Measurements from ENCODE around the gene TMEM9. TPM values are rescaled to one million over a fixed set of nuclear protein-coding genes. Genes with fewer than 3 reads are reported as not detected.

The TMEM9 gene
- total RNA-seq, 1 donor from 2014 or later, result 80.2 TPM

DNA sequence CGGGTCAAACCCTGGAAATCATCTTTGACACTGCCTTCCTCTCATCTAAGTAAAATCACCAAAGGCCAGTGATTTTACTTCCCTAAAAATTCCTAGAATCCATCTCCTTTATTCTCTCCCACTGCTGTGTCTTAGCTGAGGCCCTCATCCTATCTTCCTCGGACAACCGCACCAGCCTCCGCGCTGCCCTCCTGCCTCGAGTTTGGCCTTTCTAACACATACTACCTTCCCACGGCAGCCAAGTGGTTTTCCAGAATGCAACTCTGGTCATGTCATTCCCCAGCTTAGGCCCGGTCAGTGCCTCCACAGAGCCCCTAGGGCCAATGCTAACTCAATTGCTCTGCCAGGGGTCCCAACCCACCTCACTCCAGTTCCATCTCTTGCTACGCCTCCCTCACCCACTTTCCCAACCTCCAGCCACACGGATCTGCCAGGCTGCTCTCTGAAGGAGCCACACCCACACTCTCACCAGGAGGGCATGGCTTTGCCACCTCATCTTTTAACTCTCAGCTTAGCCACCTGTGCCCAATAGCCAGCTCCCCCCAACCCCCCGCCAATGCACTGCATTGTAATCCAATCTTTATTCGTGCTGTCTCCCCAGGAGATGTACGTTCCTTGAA, 6.8 kb downstream of the TMEM9 start:
- Mint-ChIP-seq H3K9me3 (ENCODE audit: unreplicated experiment) (peaks cover 3% of the 10 kb centered on the region), H3K4me3 (ENCODE audit: unreplicated experiment) (no peak overlapping the region), H3K27ac (ENCODE audit: unreplicated experiment) (no peak overlapping the region), H3K27me3 (ENCODE audit: unreplicated experiment) (peaks cover 4% of the 10 kb centered on the region), H3K4me1 (ENCODE audit: low read depth, unreplicated experiment) (peaks cover 14% of the 10 kb centered on the region), H3K36me3 (ENCODE audit: unreplicated experiment) (peaks cover 5% of the 10 kb centered on the region)
- DNase-seq, result no peak
- TF ChIP-seq, protein P1, sequence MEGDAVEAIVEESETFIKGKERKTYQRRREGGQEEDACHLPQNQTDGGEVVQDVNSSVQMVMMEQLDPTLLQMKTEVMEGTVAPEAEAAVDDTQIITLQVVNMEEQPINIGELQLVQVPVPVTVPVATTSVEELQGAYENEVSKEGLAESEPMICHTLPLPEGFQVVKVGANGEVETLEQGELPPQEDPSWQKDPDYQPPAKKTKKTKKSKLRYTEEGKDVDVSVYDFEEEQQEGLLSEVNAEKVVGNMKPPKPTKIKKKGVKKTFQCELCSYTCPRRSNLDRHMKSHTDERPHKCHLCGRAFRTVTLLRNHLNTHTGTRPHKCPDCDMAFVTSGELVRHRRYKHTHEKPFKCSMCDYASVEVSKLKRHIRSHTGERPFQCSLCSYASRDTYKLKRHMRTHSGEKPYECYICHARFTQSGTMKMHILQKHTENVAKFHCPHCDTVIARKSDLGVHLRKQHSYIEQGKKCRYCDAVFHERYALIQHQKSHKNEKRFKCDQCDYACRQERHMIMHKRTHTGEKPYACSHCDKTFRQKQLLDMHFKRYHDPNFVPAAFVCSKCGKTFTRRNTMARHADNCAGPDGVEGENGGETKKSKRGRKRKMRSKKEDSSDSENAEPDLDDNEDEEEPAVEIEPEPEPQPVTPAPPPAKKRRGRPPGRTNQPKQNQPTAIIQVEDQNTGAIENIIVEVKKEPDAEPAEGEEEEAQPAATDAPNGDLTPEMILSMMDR (IDR thresholded peaks at IDR 0.05; ENCODE audit: partially characterized antibody, unreplicated experiment), result no peak

DNA sequence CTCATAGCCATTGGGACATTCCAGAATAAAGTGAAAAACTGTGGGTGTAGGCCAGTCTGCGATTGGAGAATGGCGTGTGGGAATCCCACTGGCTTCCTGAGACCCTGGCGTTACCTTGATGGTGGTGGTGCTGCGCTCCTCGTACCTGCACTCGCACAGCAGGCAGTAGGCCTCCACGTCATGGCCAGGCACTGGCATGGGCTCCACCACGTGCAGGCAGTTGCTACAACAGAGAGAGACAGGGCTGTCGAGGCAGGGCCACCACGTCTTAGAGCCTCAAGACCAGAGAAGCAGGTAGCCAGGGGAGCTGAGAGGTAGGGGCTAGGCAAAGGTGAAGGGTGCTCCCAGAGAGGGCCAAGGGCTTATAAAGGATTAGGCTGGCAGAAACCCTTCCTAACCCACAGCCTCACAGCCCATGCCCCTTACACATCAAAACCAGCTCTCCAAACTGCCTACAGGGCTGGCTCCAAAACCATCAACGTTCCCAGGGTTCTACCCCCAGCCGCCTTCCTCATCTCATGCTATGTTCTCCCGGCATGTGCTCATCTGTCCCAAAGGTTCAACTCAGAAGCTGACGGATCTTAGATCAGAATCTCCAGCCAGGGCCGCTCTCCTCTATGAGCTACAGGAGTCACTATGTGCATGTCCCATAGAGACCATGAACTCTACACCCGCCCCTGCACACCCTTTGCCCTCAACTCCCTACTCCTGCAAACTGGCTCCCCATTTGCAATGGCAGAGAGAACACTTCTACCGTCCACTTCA, 7.5 kb downstream of the TMEM9 start:
- no peak overlapping the region for H3K4me3 Mint-ChIP-seq (ENCODE audit: unreplicated experiment)
- peaks cover 4% of the 10 kb centered on the region for H3K27me3 Mint-ChIP-seq (ENCODE audit: unreplicated experiment)
- H3K9me3 Mint-ChIP-seq (ENCODE audit: unreplicated experiment), result peaks cover 2% of the 10 kb centered on the region
- TF ChIP-seq, protein P1 (IDR thresholded peaks at IDR 0.05; ENCODE audit: partially characterized antibody, unreplicated experiment), result no peak
- H3K27ac Mint-ChIP-seq (ENCODE audit: unreplicated experiment), result no peak overlapping the region
- H3K36me3 Mint-ChIP-seq (ENCODE audit: unreplicated experiment), result peaks cover 5% of the 10 kb centered on the region
- H3K4me1 Mint-ChIP-seq (ENCODE audit: low read depth, unreplicated experiment), result peaks cover 14% of the 10 kb centered on the region
- no peak for DNase-seq

DNA sequence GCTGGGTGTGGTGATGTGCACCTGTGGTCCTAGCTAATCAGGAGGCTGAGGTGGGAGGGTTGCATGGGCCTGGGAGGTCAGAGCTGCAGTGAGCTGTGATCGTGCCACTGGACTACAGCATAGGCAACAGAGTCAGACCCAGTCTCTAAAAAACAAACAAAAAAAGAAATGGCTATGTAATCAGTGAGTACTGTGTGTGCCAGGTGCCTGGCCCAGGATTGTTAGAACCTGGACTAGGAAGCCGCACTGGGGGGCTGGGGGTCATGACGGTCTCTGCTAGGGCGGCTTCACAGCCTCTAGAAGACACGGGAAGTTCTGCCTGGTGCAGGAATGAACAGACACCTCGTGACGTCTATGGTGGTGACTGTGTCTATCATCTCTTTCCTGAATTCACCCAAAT, 8.5 kb downstream of the TMEM9 start:
- TF ChIP-seq, protein P1 (IDR thresholded peaks at IDR 0.05; ENCODE audit: partially characterized antibody, unreplicated experiment), result no peak
- H3K27ac Mint-ChIP-seq (ENCODE audit: unreplicated experiment), result no peak overlapping the region
- peaks cover 1% of the 10 kb centered on the region for H3K36me3 Mint-ChIP-seq (ENCODE audit: unreplicated experiment)
- H3K27me3 Mint-ChIP-seq (ENCODE audit: unreplicated experiment), result peaks cover 4% of the 10 kb centered on the region
- H3K4me3 Mint-ChIP-seq (ENCODE audit: unreplicated experiment), result no peak overlapping the region
- peaks cover 12% of the 10 kb centered on the region for H3K4me1 Mint-ChIP-seq (ENCODE audit: low read depth, unreplicated experiment)
- peaks cover 2% of the 10 kb centered on the region for H3K9me3 Mint-ChIP-seq (ENCODE audit: unreplicated experiment)
- DNase-seq, result no peak

DNA sequence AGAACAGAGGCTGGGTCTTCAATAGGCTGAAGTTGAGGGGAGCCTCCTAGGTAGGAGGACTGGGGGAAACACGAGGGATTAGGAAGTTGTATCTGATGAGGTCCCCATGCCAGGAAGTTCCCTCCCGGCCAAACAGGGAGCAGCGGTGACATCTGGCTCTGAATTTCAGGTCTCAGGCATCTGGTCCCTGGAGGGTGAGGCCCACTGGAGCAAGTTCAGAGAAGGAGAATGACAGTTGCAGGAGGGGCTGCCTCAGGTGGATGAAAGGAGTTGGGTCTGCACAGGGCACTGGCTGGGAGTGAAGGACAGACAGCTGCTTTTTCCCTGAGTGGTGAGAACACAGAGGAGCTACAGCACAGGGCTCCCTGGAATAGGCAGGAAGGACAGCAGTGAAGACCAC, 9.1 kb downstream of the TMEM9 start:
- no peak for DNase-seq
- H3K36me3 Mint-ChIP-seq (ENCODE audit: unreplicated experiment), result no peaks in the 10 kb centered on the region
- peaks cover 4% of the 10 kb centered on the region for H3K27me3 Mint-ChIP-seq (ENCODE audit: unreplicated experiment)
- TF ChIP-seq, protein P1 (IDR thresholded peaks at IDR 0.05; ENCODE audit: partially characterized antibody, unreplicated experiment), result no peak
- peaks cover 15% of the 10 kb centered on the region for H3K4me1 Mint-ChIP-seq (ENCODE audit: low read depth, unreplicated experiment)
- H3K9me3 Mint-ChIP-seq (ENCODE audit: unreplicated experiment), result peaks cover 2% of the 10 kb centered on the region
- H3K4me3 Mint-ChIP-seq (ENCODE audit: unreplicated experiment), result peak overlapping the region; percentile 28
- no peak overlapping the region for H3K27ac Mint-ChIP-seq (ENCODE audit: unreplicated experiment)

DNA sequence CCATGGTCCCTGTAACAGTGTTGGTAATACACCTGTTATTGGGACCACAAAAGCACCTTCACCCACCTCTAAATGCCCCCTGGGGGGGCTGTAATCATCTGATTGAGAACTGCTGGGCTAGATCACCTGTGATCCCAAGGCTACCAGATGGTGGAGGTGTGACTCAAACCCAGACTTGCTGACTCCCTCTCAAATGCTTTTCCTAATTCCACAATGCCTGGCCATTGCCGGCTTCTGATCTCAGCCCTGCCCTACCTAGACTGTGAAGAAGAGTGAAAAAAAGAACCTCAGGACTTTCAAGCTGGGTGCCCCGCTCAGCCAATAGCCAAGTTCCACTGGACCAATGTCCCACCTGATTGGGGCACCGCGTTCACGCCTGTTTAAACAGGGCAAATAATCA, 9.6 kb downstream of the TMEM9 start:
- Mint-ChIP-seq H3K27ac (ENCODE audit: unreplicated experiment) (no peak overlapping the region), H3K27me3 (ENCODE audit: unreplicated experiment) (peaks cover 4% of the 10 kb centered on the region), H3K4me3 (ENCODE audit: unreplicated experiment) (peak overlapping the region; percentile 28), H3K9me3 (ENCODE audit: unreplicated experiment) (peaks cover 2% of the 10 kb centered on the region), H3K36me3 (ENCODE audit: unreplicated experiment) (no peaks in the 10 kb centered on the region), H3K4me1 (ENCODE audit: low read depth, unreplicated experiment) (peaks cover 19% of the 10 kb centered on the region)
- DNase-seq, result no peak
- TF ChIP-seq, protein P1 (IDR thresholded peaks at IDR 0.05; ENCODE audit: partially characterized antibody, unreplicated experiment), result no peak

All from glutamatergic neuron (in vitro differentiated cells).